NCI-H1417 treated with DMSO at 0.1 percent for 48 hours (cell line): ENCODE data around the gene DPPA3.
"Not testable (repeated sequence)": the region's sequence is repeated elsewhere in the genome, so short reads cannot be mapped to it uniquely, and the experiment has no call there.

Experiments
- DNase-seq: peaks from one replicate; lab custom pipeline; 2025; lab: John Stamatoyannopoulos, UW

The DPPA3 gene

GRCh38 chr12:7730984-7731383, 19.8 kb downstream of the DPPA3 start:
- not testable (repeated sequence) for DNase-seq

- DNase-seq = no peak
These were observed 20.3 kb downstream of the DPPA3 start for GRCh38 chr12:7731486-7731885.

- DNase-seq = no peak
These were observed 21.8 kb downstream of the DPPA3 start for GRCh38 chr12:7732993-7733392.

- DNase-seq = no peak
These were observed 36.0 kb downstream of the DPPA3 start, which contains the start of gene CLEC4C for GRCh38 chr12:7747246-7747645. CLEC4C (minus strand) TSS chr12:7747375; CDS start chr12:7747348, 27 bp downstream.

GRCh38 chr12:7748852-7749251, 37.6 kb downstream of the DPPA3 start:
- DNase-seq = no peak

GRCh38 chr12:7749442-7749841, 38.2 kb downstream of the DPPA3 start:
- DNase-seq = no peak

GRCh38 chr12:7750350-7750749, 39.1 kb downstream of the DPPA3 start:
- no peak for DNase-seq

GRCh38 chr12:7751394-7751793, 40.2 kb downstream of the DPPA3 start:
- no peak for DNase-seq

GRCh38 chr12:7751941-7752922, 41.0 kb downstream of the DPPA3 start:
- not testable (repeated sequence) for DNase-seq

GRCh38 chr12:7755668-7756067, 44.4 kb downstream of the DPPA3 start:
- not testable (repeated sequence) for DNase-seq

GRCh38 chr12:7756993-7757392, 45.8 kb downstream of the DPPA3 start:
- no peak for DNase-seq

- no peak for DNase-seq
These were observed 47.5 kb downstream of the DPPA3 start for GRCh38 chr12:7758766-7759140.
